Astrocyte of the spinal cord (primary cell): ENCODE measurements around the gene CENPT.

Source experiments
- DNase-seq: peaks from one replicate; pipeline ENCODE4 v3.0.0; 2011; ENCODE audit warnings: low read depth, low spot score
- H3K4me3 ChIP-seq: 2 replicates; pipeline ENCODE4 v1.5.1; 2011; ENCODE audit warnings: low read depth, mild to moderate bottlenecking, low read length, moderate library complexity
- CTCF ChIP-seq: IDR thresholded peaks from 2 replicates; pipeline ENCODE4 v1.5.1; 2012; ENCODE audit warnings: low read depth, mild to moderate bottlenecking, low read length, inconsistent platforms
- in situ Hi-C: cut with HindIII; loops from 2 replicates; pipeline ENCODE4 v1.10.0; 2017; ENCODE audit warnings: low sequenced_read_pairs

The CENPT gene

GRCh38 chr16:67888331-67888730, 40.8 kb upstream of the CENPT start:
- DNase-seq, result no peak
- no peak for TF ChIP-seq CTCF
- H3K4me3 ChIP-seq, result no peak overlapping the region
- in situ Hi-C loops, result no loop called here

GRCh38 chr16:67886387-67886786, 38.9 kb upstream of the CENPT start:
- no peak for TF ChIP-seq CTCF
- H3K4me3 ChIP-seq, result no peak overlapping the region
- no peak for DNase-seq
- in situ Hi-C loops, result no loop called here

GRCh38 chr16:67885976-67886375, 38.5 kb upstream of the CENPT start:
- no peak for DNase-seq
- in situ Hi-C loops, result no loop called here
- no peak for TF ChIP-seq CTCF
- no peak overlapping the region for H3K4me3 ChIP-seq

GRCh38 chr16:67885545-67885944, 38.1 kb upstream of the CENPT start:
- in situ Hi-C loops, result no loop called here
- DNase-seq, result no peak
- H3K4me3 ChIP-seq, result no peak overlapping the region
- TF ChIP-seq CTCF, result no peak

GRCh38 chr16:67884684-67885083, 37.2 kb upstream of the CENPT start, which contains the start of gene NRN1L:
Gene NRN1L (plus strand): TSS chr16:67884885. CDS start chr16:67884904, 19 bp downstream.
- in situ Hi-C loops, result no loop called here
- peak; percentile 89 for DNase-seq
- H3K4me3 ChIP-seq, result no peak within 1 kb of the TSS
- TF ChIP-seq CTCF, result no peak

- in situ Hi-C loops, result no loop called here
- DNase-seq, result peak; percentile 38
Observed at GRCh38 chr16:67883872-67884261, 36.4 kb upstream of the CENPT start.

More at GRCh38 chr16:67883872-67884261, 36.4 kb upstream of the CENPT start:
- no peak overlapping the region for H3K4me3 ChIP-seq
- peak; percentile 95 for TF ChIP-seq CTCF
